Measurements from ENCODE around the gene CAPNS2. TPM values are rescaled to one million over a fixed set of nuclear protein-coding genes. Genes with fewer than 3 reads are reported as not detected.

CAPNS2 gene
- total and polyA plus RNA-seq, 2 of the 8 experiments (the other 6 are each of a cell fraction or from before 2014, with no cell fraction given), result not detected

DNA sequence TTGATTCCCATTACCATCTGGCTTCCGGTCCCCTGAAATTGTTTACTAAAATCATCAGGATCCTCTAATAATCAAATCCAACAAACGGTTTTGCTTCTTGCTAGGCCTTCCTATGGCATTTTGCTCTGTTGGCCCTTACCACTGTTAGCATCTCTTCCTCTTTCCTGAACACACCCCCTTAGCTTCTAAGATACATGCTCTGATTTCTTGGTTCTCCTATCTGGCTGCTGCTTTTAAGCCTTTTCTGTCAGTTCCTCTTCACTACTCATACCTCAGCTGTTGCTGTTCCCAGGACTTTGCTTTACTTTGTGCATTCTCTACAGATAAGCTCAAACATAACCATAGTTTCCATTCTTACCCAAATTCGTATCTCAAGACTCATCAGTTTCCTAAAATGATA lies 11.4 kb downstream of the CAPNS2 start:
- H3K9ac ChIP-seq (replicated peaks in 1 of 4; ENCODE audit: extremely low read depth in 1 of 4, low read depth in 3 of 4, low read length in 3 of 4), result no peak overlapping the region
- no peak for DNase-seq (ENCODE audit: low read depth in 1 of 2, low spot score in 2 of 2)
- H3K27ac ChIP-seq (ENCODE audit: low read depth, low read length), result no peak overlapping the region
- no peaks in the 10 kb centered on the region for H3K23me2 ChIP-seq (ENCODE audit: low read depth, low read length)
- H2BK5ac ChIP-seq (ENCODE audit: low read depth, low read length), result no peak overlapping the region
- no peak overlapping the region for H3K4me2 ChIP-seq (ENCODE audit: insufficient read depth in 1 of 2, low read depth in 2 of 2, low read length in 2 of 2)
- WGBS, 2 experiments (ENCODE audit: extremely low coverage in 1 of 2, insufficient coverage in 1 of 2, insufficient read length in 1 of 2, insufficient replicate concordance in 2 of 2, low coverage in 1 of 2, low lambda C conversion rate in 2 of 2, missing lambda C conversion rate in 1 of 2), result 91% methylated on average over 3 of the region's 3 CpGs; no CpG with 5 or more reads in 1 of the 2 experiments
- no peak overlapping the region for H2AFZ ChIP-seq (ENCODE audit: low read length)
- no peaks in the 10 kb centered on the region for H3K36me3 ChIP-seq (ENCODE audit: control insufficient read depth in 2 of 4, insufficient read depth in 4 of 4, low read length in 3 of 4)
- no peaks in the 10 kb centered on the region for H3K27me3 ChIP-seq (replicated peaks in 1 of 4; ENCODE audit: control insufficient read depth in 3 of 4, extremely low read depth in 1 of 4, insufficient read depth in 3 of 4, low read length in 3 of 4)
- no peak overlapping the region for H3K4ac ChIP-seq (replicated peaks; ENCODE audit: insufficient read length, low read depth, low read length)
- ChIA-PET POLR2A (ENCODE audit: partially characterized antibody) (no interaction called here), CTCF (ENCODE audit: partially characterized antibody) (no interaction called here)
- FAIRE-seq, result no peak
- H4K8ac ChIP-seq (ENCODE audit: extremely low read depth, insufficient read depth, low read length), result no peak overlapping the region
- H4K20me1 ChIP-seq (replicated peaks in 1 of 2; ENCODE audit: control insufficient read depth in 1 of 2, insufficient read depth in 2 of 2, low read length in 2 of 2), result peaks cover 0 to 2% of the 10 kb centered on the region in 2 experiments
- H3K14ac ChIP-seq (ENCODE audit: insufficient read length), result no peak overlapping the region
- H2AK5ac ChIP-seq (ENCODE audit: low read depth, low read length), result no peak overlapping the region
- no peak overlapping the region for H4K5ac ChIP-seq (ENCODE audit: insufficient read length, low read depth, low read length)
- no peak overlapping the region for H4K91ac ChIP-seq (replicated peaks; ENCODE audit: insufficient read length, low read length)
- H3K9me3 ChIP-seq (ENCODE audit: insufficient read depth in 2 of 2, low read depth in 1 of 2, low read length in 1 of 2), result no peaks in the 10 kb centered on the region
- TF ChIP-seq EZH2 (IDR thresholded peaks at IDR 0.05; ENCODE audit: low read depth, low read length, severe bottlenecking) (no peak), BACH1 (IDR thresholded peaks at IDR 0.05; ENCODE audit: low read length) (no peak), ASH2L (IDR thresholded peaks at IDR 0.05; ENCODE audit: low read length) (no peak), YY1 (IDR thresholded peaks at IDR 0.05; ENCODE audit: low read depth, low read length) (no peak)
- no peak overlapping the region for H2BK120ac ChIP-seq (replicated peaks; ENCODE audit: low read depth, low read length)
- H3K56ac ChIP-seq (replicated peaks; ENCODE audit: insufficient read length, low read depth, low read length), result no peak overlapping the region
- no peak overlapping the region for H3K4me3 ChIP-seq (ENCODE audit: extremely low read depth in 1 of 4, insufficient read depth in 2 of 4, low read depth in 3 of 4, low read length in 4 of 4)
- H3K23ac ChIP-seq (ENCODE audit: insufficient read length), result no peak overlapping the region
- H2BK20ac ChIP-seq (ENCODE audit: low read length), result no peak overlapping the region
- no peaks in the 10 kb centered on the region for H3K79me1 ChIP-seq (ENCODE audit: low read depth, low read length)
- no peak overlapping the region for H3K18ac ChIP-seq (ENCODE audit: extremely low read depth, low read length)
- H2BK15ac ChIP-seq (ENCODE audit: low read length), result no peak overlapping the region
- no peaks in the 10 kb centered on the region for H3K79me2 ChIP-seq (ENCODE audit: control insufficient read depth in 1 of 2, insufficient read depth in 2 of 2, low read length in 2 of 2)
- no peak overlapping the region for H2BK12ac ChIP-seq (ENCODE audit: low read depth, low read length)
- H3K4me1 ChIP-seq (replicated peaks in 1 of 4; ENCODE audit: control insufficient read depth in 3 of 4, insufficient read depth in 4 of 4, low read length in 3 of 4), result no peaks in the 10 kb centered on the region
